ENCODE results near the gene MTRF1L. TPM values are rescaled to one million over a fixed set of nuclear protein-coding genes. Genes with fewer than 3 reads are reported as not detected.

Gene MTRF1L
- total RNA-seq, 1 experiment from 2014 or later = 19.1 TPM

DNA sequence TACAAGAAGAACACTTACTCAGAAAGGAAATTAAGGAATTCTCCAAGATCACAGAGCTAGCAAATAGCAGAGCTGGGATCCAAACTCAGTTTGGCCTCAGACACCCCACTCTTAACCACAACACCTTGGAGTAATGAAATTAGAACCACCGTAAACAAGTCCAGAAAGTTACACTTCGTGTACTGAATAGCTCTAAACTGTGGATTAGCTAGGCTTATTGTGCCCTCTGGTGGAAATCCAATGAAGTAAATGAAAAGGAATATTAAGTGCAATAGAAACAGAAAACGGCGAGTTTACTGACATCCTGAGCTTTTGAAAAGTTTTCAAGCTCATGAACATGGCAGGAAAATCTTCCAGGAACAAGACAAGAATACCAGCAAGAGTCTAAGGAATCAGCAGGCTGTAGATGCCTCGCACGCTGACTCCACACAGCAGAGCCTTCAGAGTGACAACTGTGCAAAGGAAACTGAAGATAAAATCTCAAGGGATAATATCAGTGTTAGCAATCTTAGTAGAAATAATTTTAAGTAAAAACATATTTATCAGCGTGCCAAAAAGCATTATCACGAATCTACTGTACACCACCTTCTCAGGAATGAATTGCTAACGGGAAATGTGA lies 54.2 kb downstream of the MTRF1L start:
- H3K4me2 ChIP-seq (ENCODE audit: low read length) = peak overlapping the region; percentile 83
- intact Hi-C loops (cut with micrococcal nuclease) = loop anchor here (1.0 to 2.0 kb wide), 3 partner anchors 84 to 365 kb away; no protein-coding TSS in a partner anchor
- peak overlapping the region; percentile 86 for H2AFZ ChIP-seq (ENCODE audit: low read length)
- no TSS peak for BruUV-seq (replicated peaks)
- no peaks in the 10 kb centered on the region for H3K36me3 ChIP-seq (ENCODE audit: low read depth, low read length)
- peak; percentile 66 for DNase-seq
- no peaks in the 10 kb centered on the region for H3K9me2 ChIP-seq (replicated peaks; ENCODE audit: low read length)
- no peaks in the 10 kb centered on the region for H3K79me2 ChIP-seq (ENCODE audit: low read length)
- POLR2A ChIA-PET (ENCODE audit: unreplicated experiment) = interaction anchor here (0.6 kb wide), 1 partner anchor 37 kb away, joined by 3 read pairs; no protein-coding TSS in a partner anchor
- no peaks in the 10 kb centered on the region for H3K9me3 ChIP-seq (ENCODE audit: low read length)
- CTCF ChIA-PET = interaction anchor here (0.6 to 1.1 kb wide), 8 partner anchors 13 to 364 kb away, joined by 3 to 6 read pairs (median 4); no protein-coding TSS in a partner anchor
- TF ChIP-seq EZH2 (IDR thresholded peaks at IDR 0.05; ENCODE audit: low read length, unreplicated experiment) (no peak), EZH2phosphoT487 (IDR thresholded peaks at IDR 0.05; ENCODE audit: borderline replicate concordance, low read length) (no peak)
- TF ChIP-seq, protein P1, sequence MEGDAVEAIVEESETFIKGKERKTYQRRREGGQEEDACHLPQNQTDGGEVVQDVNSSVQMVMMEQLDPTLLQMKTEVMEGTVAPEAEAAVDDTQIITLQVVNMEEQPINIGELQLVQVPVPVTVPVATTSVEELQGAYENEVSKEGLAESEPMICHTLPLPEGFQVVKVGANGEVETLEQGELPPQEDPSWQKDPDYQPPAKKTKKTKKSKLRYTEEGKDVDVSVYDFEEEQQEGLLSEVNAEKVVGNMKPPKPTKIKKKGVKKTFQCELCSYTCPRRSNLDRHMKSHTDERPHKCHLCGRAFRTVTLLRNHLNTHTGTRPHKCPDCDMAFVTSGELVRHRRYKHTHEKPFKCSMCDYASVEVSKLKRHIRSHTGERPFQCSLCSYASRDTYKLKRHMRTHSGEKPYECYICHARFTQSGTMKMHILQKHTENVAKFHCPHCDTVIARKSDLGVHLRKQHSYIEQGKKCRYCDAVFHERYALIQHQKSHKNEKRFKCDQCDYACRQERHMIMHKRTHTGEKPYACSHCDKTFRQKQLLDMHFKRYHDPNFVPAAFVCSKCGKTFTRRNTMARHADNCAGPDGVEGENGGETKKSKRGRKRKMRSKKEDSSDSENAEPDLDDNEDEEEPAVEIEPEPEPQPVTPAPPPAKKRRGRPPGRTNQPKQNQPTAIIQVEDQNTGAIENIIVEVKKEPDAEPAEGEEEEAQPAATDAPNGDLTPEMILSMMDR (conservative IDR thresholded peaks at IDR 0.05; ENCODE audit: low read depth, low read length) = peak; percentile 83
- no peaks in the 10 kb centered on the region; the same call in 1 of the 2 replicates for H3K27me3 ChIP-seq (ENCODE audit: low read length)
- no peaks in the 10 kb centered on the region for H4K20me1 ChIP-seq (ENCODE audit: low read length)
- H3K27ac ChIP-seq (ENCODE audit: low read length) = no peak overlapping the region
- peak overlapping the region; percentile 59; the same call in 1 of the 2 replicates for H3K4me3 ChIP-seq (ENCODE audit: low read length)
- no peaks in the 10 kb centered on the region for H3F3A ChIP-seq (ENCODE audit: low read length, unreplicated experiment)
- H3K9ac ChIP-seq (ENCODE audit: low read length) = no peak overlapping the region
- H3K4me1 ChIP-seq (ENCODE audit: insufficient read depth, low read length) = peaks cover 52% of the 10 kb centered on the region
- ATAC-seq = peak; percentile 54

DNA sequence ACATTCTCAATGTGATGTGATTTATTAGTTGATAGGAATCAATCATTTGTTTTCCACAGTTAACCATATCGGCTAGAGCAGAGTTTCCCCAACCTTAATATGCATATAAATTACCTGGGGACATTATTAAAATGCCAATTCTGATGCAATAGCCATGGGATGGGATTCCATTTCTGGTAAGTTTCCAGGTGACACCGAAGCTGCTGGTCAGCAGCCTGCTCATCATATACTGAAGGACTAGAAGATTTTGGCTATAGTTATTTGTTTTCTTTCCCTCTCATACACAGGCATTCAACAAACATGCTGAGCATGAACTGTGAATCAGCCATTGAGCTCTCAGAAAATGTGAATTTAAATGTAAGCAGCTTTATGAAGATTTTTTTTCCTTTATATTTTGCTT lies 55.5 kb downstream of the MTRF1L start:
- intact Hi-C loops (cut with micrococcal nuclease) = no loop called here
- peaks cover 54% of the 10 kb centered on the region for H3K4me1 ChIP-seq (ENCODE audit: insufficient read depth, low read length)
- no peaks in the 10 kb centered on the region for H3F3A ChIP-seq (ENCODE audit: low read length, unreplicated experiment)
- ChIA-PET CTCF (no interaction called here), POLR2A (ENCODE audit: unreplicated experiment) (no interaction called here)
- H3K4me3 ChIP-seq (ENCODE audit: low read length) = no peak overlapping the region
- H3K79me2 ChIP-seq (ENCODE audit: low read length) = no peaks in the 10 kb centered on the region
- H2AFZ ChIP-seq (ENCODE audit: low read length) = no peak overlapping the region
- DNase-seq (peak; percentile 33), ATAC-seq (no peak)
- no peaks in the 10 kb centered on the region for H3K9me3 ChIP-seq (ENCODE audit: low read length)
- no peaks in the 10 kb centered on the region; the same call in 1 of the 2 replicates for H3K27me3 ChIP-seq (ENCODE audit: low read length)
- TF ChIP-seq EZH2 (IDR thresholded peaks at IDR 0.05; ENCODE audit: low read length, unreplicated experiment) = no peak
- TF ChIP-seq EZH2phosphoT487 (IDR thresholded peaks at IDR 0.05; ENCODE audit: borderline replicate concordance, low read length) = no peak
- TF ChIP-seq, protein P1 (conservative IDR thresholded peaks at IDR 0.05; ENCODE audit: low read depth, low read length) = no peak
- no peaks in the 10 kb centered on the region for H4K20me1 ChIP-seq (ENCODE audit: low read length)
- H3K9me2 ChIP-seq (replicated peaks; ENCODE audit: low read length) = no peaks in the 10 kb centered on the region
- BruUV-seq (replicated peaks) = no TSS peak
- peak overlapping the region; percentile 58 for H3K4me2 ChIP-seq (ENCODE audit: low read length)
- H3K36me3 ChIP-seq (ENCODE audit: low read depth, low read length) = no peaks in the 10 kb centered on the region
- no peak overlapping the region for H3K9ac ChIP-seq (ENCODE audit: low read length)
- H3K27ac ChIP-seq (ENCODE audit: low read length) = no peak overlapping the region

DNA sequence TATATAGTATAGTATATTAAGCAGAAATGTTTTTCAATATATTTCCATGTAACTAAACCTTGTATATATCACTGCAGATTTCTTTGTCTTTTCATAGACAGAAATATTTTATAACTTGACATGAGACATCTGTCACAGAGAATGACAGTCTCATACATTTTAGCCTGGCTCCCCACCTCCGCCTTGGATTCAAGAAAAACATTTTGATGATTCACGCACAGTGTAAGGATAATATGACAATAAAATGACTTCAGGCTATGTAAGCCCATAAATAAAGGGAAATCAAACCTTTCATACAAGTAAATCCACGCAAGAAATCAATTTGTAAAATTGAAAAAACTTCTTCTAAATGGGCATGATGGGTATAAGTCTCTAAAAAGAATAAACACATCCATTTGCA lies 56.0 kb downstream of the MTRF1L start:
- Histone ChIP-seq H2AFZ (ENCODE audit: low read length) (no peak overlapping the region), H4K20me1 (ENCODE audit: low read length) (no peaks in the 10 kb centered on the region), H3K36me3 (ENCODE audit: low read depth, low read length) (no peaks in the 10 kb centered on the region), H3K9ac (ENCODE audit: low read length) (no peak overlapping the region), H3K79me2 (ENCODE audit: low read length) (no peaks in the 10 kb centered on the region), H3K9me3 (ENCODE audit: low read length) (no peaks in the 10 kb centered on the region), H3K4me1 (ENCODE audit: insufficient read depth, low read length) (peaks cover 54% of the 10 kb centered on the region), H3K27ac (ENCODE audit: low read length) (no peak overlapping the region), H3K27me3 (ENCODE audit: low read length) (no peaks in the 10 kb centered on the region; the same call in 1 of the 2 replicates), H3K4me3 (ENCODE audit: low read length) (no peak overlapping the region), H3K9me2 (replicated peaks; ENCODE audit: low read length) (no peaks in the 10 kb centered on the region), H3K4me2 (ENCODE audit: low read length) (peak overlapping the region; percentile 58), H3F3A (ENCODE audit: low read length, unreplicated experiment) (no peaks in the 10 kb centered on the region)
- ChIA-PET POLR2A (ENCODE audit: unreplicated experiment) (no interaction called here), CTCF (no interaction called here)
- TF ChIP-seq EZH2 (IDR thresholded peaks at IDR 0.05; ENCODE audit: low read length, unreplicated experiment) (no peak), EZH2phosphoT487 (IDR thresholded peaks at IDR 0.05; ENCODE audit: borderline replicate concordance, low read length) (no peak)
- TF ChIP-seq, protein P1 (conservative IDR thresholded peaks at IDR 0.05; ENCODE audit: low read depth, low read length) = no peak
- BruUV-seq (replicated peaks) = no TSS peak
- ATAC-seq (no peak), DNase-seq (peak; percentile 55)
- intact Hi-C loops (cut with micrococcal nuclease) = no loop called here

All from PC-3 (cell line).